Esophagus mucosa (tissue), 1 donor: ENCODE measurements around the gene TSC22D4. TPM values are rescaled to one million over a fixed set of nuclear protein-coding genes. Genes with fewer than 3 reads are reported as not detected.
"Not testable (repeated sequence)": the region's sequence is repeated elsewhere in the genome, so short reads cannot be mapped to it uniquely, and the experiment has no call there.

ENCODE experiments used
- ATAC-seq: fragments of 200-7000 bp; cut with Tn5 transposase; one replicate; pipeline ENCODE4 v1.9.1; 2020
- total RNA-seq: library from RNA; stranded (reverse); gene quantifications from one replicate; pipeline ENCODE4 v1.2.4, GENCODE V29; 2023
- donor health status: DM: yes; HTN: yes; CAD: no.

TSC22D4 gene
- 31.1 TPM for total RNA-seq

DNA sequence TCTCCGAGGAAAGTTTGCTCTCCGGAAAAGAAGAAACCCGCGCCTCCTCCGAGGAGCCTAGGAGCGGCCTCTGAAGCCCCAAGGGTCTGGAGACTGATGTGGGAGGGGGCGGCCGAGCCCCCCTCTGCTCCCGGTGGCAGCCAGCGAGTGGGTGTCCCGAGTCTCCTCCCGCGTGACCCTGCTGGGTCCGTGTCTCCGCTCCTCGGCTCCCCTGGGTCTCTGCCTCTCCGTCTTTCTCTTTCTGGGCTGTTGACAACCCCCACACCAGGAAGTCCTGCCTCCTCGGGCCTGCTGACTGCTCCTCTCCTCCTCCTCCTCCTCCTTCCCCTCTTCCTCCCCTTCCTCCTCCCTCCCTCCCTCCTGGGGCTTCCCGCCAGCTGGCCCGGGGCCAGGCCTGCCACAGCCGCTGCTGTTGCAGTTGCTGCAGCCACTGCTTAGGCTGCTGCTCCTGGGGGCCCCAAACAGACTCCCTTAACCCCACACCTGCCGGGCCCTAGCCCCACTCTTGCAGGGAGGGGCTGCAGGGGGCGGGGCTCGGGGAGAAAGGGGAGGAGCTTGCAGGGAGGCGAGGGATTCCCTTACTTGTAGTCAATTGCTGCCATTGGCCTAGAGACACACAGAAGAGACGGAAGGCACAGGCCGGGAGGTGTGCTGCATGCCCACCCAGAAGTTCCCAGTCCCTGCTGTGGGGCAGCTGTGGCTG, at the start of gene TSC22D4:
Gene TSC22D4 (minus strand): TSS at position 257 of the 703 bp plus-strand sequence. CDS start 1,176 bp downstream, outside the sequence.
- peak; percentile 84 for ATAC-seq

DNA sequence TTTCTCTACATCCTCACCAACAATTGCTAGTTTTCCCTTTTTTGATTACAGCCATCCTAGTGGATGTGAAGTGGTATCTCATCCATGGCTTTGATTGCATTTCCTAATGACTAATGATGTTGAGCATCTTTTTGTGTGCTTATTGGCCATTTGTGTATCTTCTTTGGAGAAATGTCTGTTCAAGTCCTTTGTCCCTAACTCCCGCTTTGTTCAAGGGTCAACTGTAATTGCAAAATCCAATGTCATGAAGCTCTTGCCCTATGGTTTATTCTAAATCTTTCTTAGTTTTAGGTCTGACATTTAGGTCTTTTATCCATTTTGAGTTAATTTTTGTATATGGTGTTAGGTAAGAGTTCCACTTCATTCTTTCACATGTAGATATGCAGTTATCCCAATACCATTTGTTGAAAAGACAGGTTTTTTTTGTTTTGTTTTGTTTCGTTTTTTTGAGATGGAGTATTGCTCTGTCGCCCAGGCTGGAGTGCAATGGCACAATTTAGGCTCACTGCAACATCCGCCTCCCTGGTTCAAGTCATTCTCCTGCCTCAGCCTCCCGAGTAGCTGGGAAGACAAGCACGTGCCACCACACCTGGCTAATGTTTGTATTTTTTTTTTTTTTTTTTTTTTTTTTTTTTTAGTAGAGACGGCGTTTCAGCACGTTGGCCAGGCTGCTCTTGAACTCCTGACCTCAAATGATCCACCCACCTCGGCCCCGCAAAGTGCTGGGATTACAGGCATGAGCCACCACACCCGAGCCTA, 49.3 kb upstream of the TSC22D4 start:
- not testable (repeated sequence) for ATAC-seq

GRCh38 chr7:100523192-100523591, 44.2 kb upstream of the TSC22D4 start:
- not testable (repeated sequence) for ATAC-seq

- not testable (repeated sequence) for ATAC-seq
Observed at GRCh38 chr7:100521909-100522593, 43.0 kb upstream of the TSC22D4 start.

GRCh38 chr7:100521076-100521475, 42.1 kb upstream of the TSC22D4 start:
- no peak for ATAC-seq

- no peak for ATAC-seq
Observed at GRCh38 chr7:100520138-100520537, 41.1 kb upstream of the TSC22D4 start.

DNA sequence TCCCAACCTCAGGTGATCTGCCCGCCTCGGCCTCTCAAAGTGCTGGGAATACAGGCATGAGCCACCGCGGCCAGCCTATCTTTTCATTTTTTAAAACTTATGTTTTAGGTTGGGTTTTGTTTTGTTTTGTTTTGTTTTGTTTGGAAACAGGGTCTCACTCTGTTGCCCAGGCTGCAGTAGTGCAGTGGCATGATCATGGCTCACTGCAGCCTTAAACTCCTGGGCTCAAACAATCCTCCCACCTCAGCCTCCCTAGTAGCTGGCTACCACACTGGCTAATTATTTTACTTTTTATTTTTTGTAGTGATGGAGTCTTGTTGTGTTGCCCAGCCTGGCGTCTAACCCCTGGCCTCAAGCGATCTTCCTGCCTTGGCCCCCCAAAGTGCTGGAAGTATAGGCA, 40.6 kb upstream of the TSC22D4 start:
- no peak for ATAC-seq

DNA sequence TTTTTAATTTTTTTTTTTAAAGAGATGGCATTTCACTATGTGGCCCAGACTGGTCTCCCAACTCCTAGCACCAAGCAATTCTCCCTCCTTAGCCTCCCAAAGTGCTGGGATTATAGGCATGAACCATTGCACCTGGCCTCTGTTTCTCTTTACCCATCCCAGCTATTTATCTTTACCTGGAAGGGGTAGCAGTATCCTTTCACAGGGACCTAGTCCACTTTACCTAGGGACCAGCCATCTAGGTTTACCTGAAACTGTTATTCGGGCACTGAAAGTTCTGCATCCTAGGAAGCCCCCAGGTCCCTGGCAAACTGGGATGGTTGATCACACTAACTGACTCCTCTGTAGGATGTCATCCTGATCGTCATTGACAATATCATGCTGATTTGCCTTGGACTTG, 38.3 kb upstream of the TSC22D4 start:
- ATAC-seq = no peak

DNA sequence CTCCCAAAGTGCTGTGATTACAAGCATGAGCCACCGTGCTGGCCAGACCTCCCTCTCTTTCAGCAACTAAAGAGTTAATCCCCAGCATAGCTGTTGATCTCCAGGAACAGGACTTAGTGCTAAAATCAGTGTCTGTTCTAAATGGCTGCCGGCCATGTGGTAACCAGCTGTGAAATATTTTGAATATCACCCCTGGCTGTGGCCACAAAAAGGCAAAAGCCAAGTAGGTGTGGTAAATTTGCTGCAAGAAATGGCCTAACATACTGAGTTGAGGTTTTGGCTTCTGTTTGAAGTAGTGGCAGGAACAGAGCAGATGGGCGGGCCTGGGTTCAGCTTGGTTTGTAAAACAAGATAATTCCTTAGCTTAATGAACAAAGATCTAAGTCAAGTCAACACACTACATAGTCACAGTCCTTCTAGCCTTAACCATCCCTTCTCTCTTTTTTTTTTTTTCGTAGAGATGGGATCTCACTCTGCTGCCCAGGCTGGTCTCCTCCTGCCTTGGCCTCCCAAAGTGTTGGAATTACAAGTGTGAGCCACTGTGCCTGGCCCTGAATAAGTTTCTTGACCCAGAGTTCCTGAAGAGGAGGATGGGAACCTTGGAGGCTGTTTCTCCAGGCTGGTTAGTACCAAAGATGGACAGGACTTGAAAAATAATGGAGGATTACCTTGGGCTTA, 37.3 kb upstream of the TSC22D4 start:
- ATAC-seq = peak; percentile 83

- ATAC-seq = no peak
Observed at GRCh38 chr7:100515072-100515532, 36.1 kb upstream of the TSC22D4 start.

DNA sequence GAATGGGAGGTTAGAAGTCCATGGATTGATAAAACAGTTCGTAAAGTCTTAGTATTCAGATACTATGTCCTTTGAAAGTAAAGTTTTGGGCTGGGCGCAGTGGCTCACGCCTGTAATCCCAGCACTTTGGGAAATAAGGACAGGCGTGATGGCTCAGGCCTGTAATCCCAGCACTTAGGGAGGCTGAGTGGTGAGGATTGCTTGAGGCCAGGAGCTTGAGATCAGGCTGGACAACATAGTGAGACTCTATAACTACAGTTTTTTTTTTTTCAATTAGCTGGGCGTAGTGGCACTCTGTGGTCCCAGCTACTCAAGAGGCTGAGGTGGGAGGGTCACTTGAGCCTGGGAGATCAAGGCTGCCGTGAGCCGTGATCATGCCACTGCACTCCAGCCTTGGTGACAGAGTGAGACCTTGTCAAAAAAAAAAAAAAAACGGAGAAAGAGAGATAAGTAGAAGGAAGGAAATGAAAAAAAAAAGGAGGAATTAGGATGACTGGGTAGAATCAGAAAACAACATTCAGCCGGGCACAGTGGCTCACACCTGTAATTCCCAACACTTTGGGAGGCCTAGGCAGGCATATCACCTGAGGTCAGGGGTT, 34.3 kb upstream of the TSC22D4 start:
- ATAC-seq = no peak

DNA sequence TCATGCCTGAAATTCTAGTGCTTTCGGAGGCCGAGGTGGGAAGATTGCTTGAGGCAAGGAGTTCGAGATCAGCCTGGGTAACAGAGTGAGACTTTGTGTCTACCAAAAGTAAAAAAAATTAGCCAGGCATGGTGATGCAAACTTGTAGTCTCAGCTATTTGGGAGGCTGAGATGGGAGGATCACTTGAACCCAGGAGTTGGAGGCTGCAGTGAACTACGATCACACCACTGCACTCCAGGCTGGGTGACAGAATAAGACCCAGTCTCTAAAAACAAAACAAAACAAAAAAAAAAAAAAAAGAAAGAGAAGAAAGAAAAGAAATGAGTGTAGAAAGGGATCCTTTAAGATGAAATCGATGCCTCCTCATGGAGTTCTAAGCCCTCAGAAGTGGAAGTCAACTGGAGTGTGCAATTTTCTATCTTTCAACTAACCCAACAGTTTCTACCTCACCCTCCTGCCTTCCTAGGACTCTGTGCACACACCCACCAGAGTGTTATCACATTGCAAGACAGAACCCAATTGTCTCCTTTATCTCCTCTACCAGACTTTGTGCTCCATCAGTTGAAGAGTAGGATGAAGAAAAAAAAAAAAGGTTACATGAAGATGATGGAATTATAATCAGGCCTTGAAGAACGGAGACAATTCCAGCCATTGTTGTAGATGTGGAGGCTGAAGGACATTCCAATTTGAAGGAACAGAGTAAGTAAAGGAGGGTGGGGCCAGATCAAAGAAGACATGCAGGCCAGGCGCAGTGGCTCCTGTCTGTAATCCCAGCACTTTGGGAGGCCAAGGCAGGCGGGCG, 31.6 kb upstream of the TSC22D4 start:
- no peak for ATAC-seq

- peak; percentile 94 for ATAC-seq
Observed at GRCh38 chr7:100509231-100509630, 30.2 kb upstream of the TSC22D4 start.

DNA sequence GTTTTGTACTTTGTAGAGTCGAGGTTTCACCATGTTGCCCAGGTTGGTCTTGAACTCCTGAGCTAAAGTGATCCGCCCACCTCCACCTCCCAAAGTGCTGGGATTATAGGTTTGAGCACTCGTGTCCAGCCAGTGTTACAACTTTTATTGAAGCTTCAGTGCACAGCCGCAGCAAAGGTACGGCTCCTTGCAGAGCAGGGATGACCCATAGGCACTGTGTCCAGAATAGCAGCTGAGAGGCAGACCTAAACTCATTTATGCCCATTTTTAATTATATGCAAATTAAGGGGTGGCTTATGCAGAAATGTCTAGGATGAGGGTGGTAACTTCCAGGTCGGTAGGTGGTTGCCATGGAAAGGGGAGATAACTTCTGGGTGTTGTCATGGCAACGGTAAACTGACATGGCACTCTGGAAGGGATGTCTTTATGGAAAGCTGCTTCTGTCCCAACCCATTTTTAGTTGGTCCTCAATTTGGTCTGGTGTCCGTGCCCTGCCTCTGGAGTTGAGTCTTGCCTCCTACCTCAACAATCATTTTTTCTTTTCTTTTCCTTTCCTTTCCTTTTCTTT, 27.4 kb upstream of the TSC22D4 start:
- ATAC-seq = no peak

- no peak for ATAC-seq
Observed at GRCh38 chr7:100504887-100505611, 26.0 kb upstream of the TSC22D4 start.

- ATAC-seq = not testable (repeated sequence)
Observed at GRCh38 chr7:100504031-100504430, 25.0 kb upstream of the TSC22D4 start.

DNA sequence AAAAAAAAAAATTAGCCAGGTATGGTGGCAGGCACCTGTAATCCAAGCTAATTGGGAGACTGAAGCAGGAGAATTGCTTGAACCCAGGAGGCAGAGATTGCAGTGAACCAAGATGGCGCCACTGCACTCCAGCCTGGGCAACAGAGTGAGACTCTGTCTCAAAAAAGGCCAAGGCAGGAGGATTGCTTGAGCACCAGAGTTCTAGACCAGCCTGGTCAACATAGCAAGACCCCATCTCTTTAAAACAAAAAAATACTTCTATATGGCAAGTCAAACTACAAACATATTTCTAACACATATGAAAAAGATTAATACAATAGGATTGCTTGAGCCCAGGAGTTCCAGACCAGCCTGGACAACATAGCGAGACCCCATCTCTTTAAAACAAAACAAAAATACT, 21.7 kb upstream of the TSC22D4 start:
- ATAC-seq = not testable (repeated sequence)

DNA sequence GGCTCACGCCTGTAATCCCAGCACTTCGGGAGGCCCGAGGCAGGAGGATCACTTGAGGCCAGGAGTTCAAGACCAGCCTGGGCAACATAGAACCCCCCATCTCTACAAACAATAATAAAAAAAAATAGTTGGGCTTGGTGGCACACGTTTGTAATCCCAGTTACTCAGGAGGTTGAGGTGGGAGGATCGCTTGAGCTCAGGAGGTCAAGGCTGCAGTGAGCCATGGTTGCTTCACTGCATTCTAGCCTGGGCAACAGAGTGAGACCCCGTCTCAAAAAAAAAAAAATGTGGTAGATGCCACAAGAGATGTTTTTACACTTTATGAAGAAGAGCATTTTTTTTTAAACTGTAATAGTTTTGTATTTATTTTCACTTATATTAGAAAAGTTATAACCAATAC, 17.5 kb upstream of the TSC22D4 start:
- ATAC-seq = no peak

DNA sequence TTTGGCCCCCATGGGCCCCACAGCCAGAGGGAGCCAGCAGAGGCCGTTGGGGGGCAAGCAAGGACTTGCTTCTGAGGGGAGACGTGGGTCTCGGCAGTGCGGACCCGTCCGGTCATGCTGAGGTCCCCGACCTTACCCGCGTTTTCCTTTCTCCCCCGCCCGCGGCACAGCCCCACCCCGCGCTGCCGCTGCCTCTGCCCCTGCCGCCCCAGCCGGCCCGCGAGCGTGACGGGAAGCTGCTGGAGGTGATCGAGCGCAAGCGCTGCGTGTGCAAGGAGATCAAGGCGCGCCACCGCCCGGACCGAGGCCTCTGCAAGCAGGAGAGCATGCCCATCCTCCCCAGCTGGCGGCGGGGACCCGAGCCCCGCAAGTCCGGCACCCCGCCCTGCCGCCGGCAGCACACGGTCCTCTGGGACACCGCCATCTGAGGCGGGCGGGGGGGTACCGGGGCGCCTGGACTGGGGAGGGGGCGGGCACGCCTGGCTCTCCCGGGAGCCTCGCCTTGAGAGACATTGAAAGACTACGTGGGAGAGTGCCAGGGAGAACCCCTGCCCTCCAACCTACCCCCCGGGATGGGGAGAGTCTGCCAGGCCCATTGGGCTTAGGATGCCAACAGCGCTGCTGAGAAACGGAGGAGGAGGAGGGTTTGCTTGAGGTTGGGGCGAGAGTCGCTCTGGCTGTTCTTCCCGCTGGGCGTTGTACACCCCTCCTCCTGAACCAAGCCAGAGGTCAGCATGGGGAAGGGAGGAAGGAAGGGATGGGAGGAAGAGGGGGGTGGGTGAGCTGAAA, 14.7 kb upstream of the TSC22D4 start:
- peak; percentile 59 for ATAC-seq
